Motor neuron (in vitro differentiated cells): Measurements from ENCODE around the gene DNAI4. TPM values are rescaled to one million over a fixed set of nuclear protein-coding genes. Genes with fewer than 3 reads are reported as not detected.
"Not testable (repeated sequence)": the region's sequence is repeated elsewhere in the genome, so short reads cannot be mapped to it uniquely, and the experiment has no call there.

Source experiments
- ATAC-seq, 8 experiments: fragments of 200-7000 bp; cut with Tn5 transposase; replicated peaks in 6 of 8; 2 replicates each; pipeline ENCODE4 v1.8.0; 2021; ENCODE audit warnings: mild to moderate bottlenecking in 8 of 8, moderate library complexity in 8 of 8
- H3K27ac ChIP-seq, 2 donors: fragments of 250-450 bp; sonication (Bioruptor Pico); 2 replicates each; pipeline ENCODE4 v1.9.0; 2021; ENCODE audit warnings: antibody characterized with exemption in 2 of 2, mild to moderate bottlenecking in 2 of 2, moderate library complexity in 1 of 2
- H3K4me1 ChIP-seq, 2 donors: fragments of 250-450 bp; sonication (Bioruptor Pico); replicated peaks in 1 of 2; 2 replicates each; pipeline ENCODE4 v1.6.1; 2021; ENCODE audit warnings: antibody characterized with exemption in 2 of 2, mild to moderate bottlenecking in 2 of 2, moderate library complexity in 1 of 2
- H3K4me3 ChIP-seq, 5 donors: fragments of 250-450 bp; sonication (Bioruptor Pico); 2 replicates each; pipeline ENCODE4 v1.9.0; 2021; ENCODE audit warnings: antibody characterized with exemption in 5 of 5, mild to moderate bottlenecking in 5 of 5, moderate library complexity in 4 of 5
- WGBS, 10 experiments: fragments of 450-650 bp; shearing (Covaris generic); methylation state at CpG; one replicate each; pipeline ENCODE4 v1.0.0; 2022; 5-methylcytosine and 5-hydroxymethylcytosine counted together
- in situ Hi-C, 9 experiments: fragments of 400-800 bp; cut with MboI; loops; one replicate each; pipeline ENCODE4 v1.15.0; 2021; ENCODE audit warnings: low sequenced_read_pairs in 9 of 9, low pct_unique_long_range_greater_than_20kb in 2 of 9; ENCODE audit not compliant: unreplicated experiment in 9 of 9
- total RNA-seq, 8 experiments: library from RNA; unstranded; fragments of 300-600 nt; gene quantifications; 2 replicates each; pipeline versions ENCODE4 v1.2.3 to v1.2.4, GENCODE V29; 2022

Gene DNAI4
- 10 to 100 TPM in 5 of 8 experiments, 1 to 10 TPM in 3; 3.6 to 69.8 (median 11.3) TPM for total RNA-seq

GRCh38 chr1:66924756-66925557 is at the start of gene DNAI4, which contains the start of gene MIER1:
Gene DNAI4, minus strand, starts transcription at chr1:66924856. Its CDS starts 25 bp downstream, at chr1:66924831.
Gene MIER1, plus strand, starts transcription at chr1:66924990. Its CDS starts 39 bp downstream, at chr1:66925029.
- H3K27ac ChIP-seq, result peak within 1 kb of the TSS; percentile 97
- ATAC-seq, result peak; percentile 86 to 90 (median 88)
- H3K4me1 ChIP-seq, result peaks cover 9 to 21% of the 10 kb centered on the region in 2 donors
- in situ Hi-C loops, result loop anchor here in 1 of 9 experiments (25.0 kb wide), 1 partner anchor 163 kb away; the partner anchor contains the start of gene DYNLT5
- H3K4me3 ChIP-seq, result peak within 1 kb of the TSS; percentile 65 to 81 (median 78)
- WGBS, 10 experiments, result 0% methylated on average over 1 to 34 of the region's 64 CpGs; no CpG with 5 or more reads in 2 of the 10 experiments

- ATAC-seq, result no peak
- WGBS, 10 experiments, result 59 to 100% (median 93%) methylated on average over 2 to 3 of the region's 3 CpGs
- no peak overlapping the region for H3K27ac ChIP-seq
Observed at GRCh38 chr1:66968574-66968973, 43.9 kb upstream of the DNAI4 start.

GRCh38 chr1:66966188-66966873 is 41.7 kb upstream of the DNAI4 start:
- in situ Hi-C loops, H3K27ac ChIP-seq, H3K4me1 ChIP-seq, ATAC-seq, H3K4me3 ChIP-seq: not testable (repeated sequence)
- whole genome bisulfite sequencing, 10 experiments, result 97 to 100% (median 100%) methylated on average over 1 to 4 of the region's 7 CpGs; no CpG with 5 or more reads in 6 of the 10 experiments

More at GRCh38 chr1:66968574-66968973, 43.9 kb upstream of the DNAI4 start:
- Histone ChIP-seq H3K4me3 (no peak overlapping the region), H3K4me1 (no peaks in the 10 kb centered on the region)
- in situ Hi-C loops, result no loop called here

- Histone ChIP-seq H3K4me1 (no peaks in the 10 kb centered on the region), H3K27ac (no peak overlapping the region), H3K4me3 (no peak overlapping the region)
- in situ Hi-C loops, result no loop called here
- ATAC-seq, result no peak
- 85 to 100% (median 100%) methylated on average over 1 to 3 of the region's 3 CpGs for WGBS, 10 experiments
Observed at GRCh38 chr1:66957938-66958337, 33.3 kb upstream of the DNAI4 start.

GRCh38 chr1:66954208-66954607 is 29.6 kb upstream of the DNAI4 start:
- in situ Hi-C loops, result no loop called here
- H3K4me3 ChIP-seq, result no peak overlapping the region
- no peak for ATAC-seq
- no peak overlapping the region for H3K27ac ChIP-seq
- WGBS, 10 experiments, result 44 to 100% (median 95%) methylated on average over 1 to 4 of the region's 4 CpGs
- no peaks in the 10 kb centered on the region for H3K4me1 ChIP-seq

GRCh38 chr1:66951513-66951912 is 26.9 kb upstream of the DNAI4 start:
- no peak for ATAC-seq
- Histone ChIP-seq H3K4me1 (no peaks in the 10 kb centered on the region), H3K27ac (no peak overlapping the region), H3K4me3 (no peak overlapping the region)
- 21 to 100% (median 93%) methylated on average over 1 to 6 of the region's 6 CpGs; no CpG with 5 or more reads in 1 of the 10 experiments for WGBS, 10 experiments
- in situ Hi-C loops, result no loop called here

- in situ Hi-C loops, result loop anchor here in 1 of 9 experiments (25.0 kb wide), 1 partner anchor 185 kb away; the partner anchor contains the start of gene DYNLT5
- Histone ChIP-seq H3K4me3 (no peak overlapping the region), H3K4me1 (no peaks in the 10 kb centered on the region), H3K27ac (no peak overlapping the region)
- ATAC-seq, result no peak
- 78 to 100% (median 96%) methylated on average over 1 of the region's 1 CpG for WGBS, 10 experiments
Observed at GRCh38 chr1:66947267-66947666, 22.6 kb upstream of the DNAI4 start.

GRCh38 chr1:66945316-66945715 is 20.7 kb upstream of the DNAI4 start:
- in situ Hi-C loops, result loop anchor here in 1 of 9 experiments (25.0 kb wide), 1 partner anchor 183 kb away; the partner anchor contains the start of gene DYNLT5
- Histone ChIP-seq H3K4me1 (no peaks in the 10 kb centered on the region), H3K27ac (no peak overlapping the region), H3K4me3 (no peak overlapping the region)
- 46 to 100% (median 96%) methylated on average over 1 to 3 of the region's 3 CpGs; no CpG with 5 or more reads in 2 of the 10 experiments for WGBS, 10 experiments
- no peak for ATAC-seq

- H3K4me3 ChIP-seq, result no peak overlapping the region
- ATAC-seq, result peak; percentile 31 to 100 (median 86)
- no peak overlapping the region for H3K27ac ChIP-seq
- in situ Hi-C loops, result loop anchor here in 1 of 9 experiments (25.0 kb wide), 1 partner anchor 182 kb away; the partner anchor contains the start of gene DYNLT5
- H3K4me1 ChIP-seq, result no peaks in the 10 kb centered on the region
- 68 to 100% (median 94%) methylated on average over 1 to 7 of the region's 7 CpGs for WGBS, 10 experiments
Observed at GRCh38 chr1:66944330-66945274, 19.9 kb upstream of the DNAI4 start.

- in situ Hi-C loops, result loop anchor here in 1 of 9 experiments (25.0 kb wide), 1 partner anchor 181 kb away; the partner anchor contains the start of gene DYNLT5
- no peak for ATAC-seq
Observed at GRCh38 chr1:66943361-66943969, 18.8 kb upstream of the DNAI4 start.

GRCh38 chr1:66940981-66941380 is 16.3 kb upstream of the DNAI4 start:
- Histone ChIP-seq H3K4me3 (no peak overlapping the region), H3K4me1 (no peaks in the 10 kb centered on the region), H3K27ac (no peak overlapping the region)
- in situ Hi-C loops, result loop anchor here in 1 of 9 experiments (25.0 kb wide), 1 partner anchor 179 kb away; the partner anchor contains the start of gene DYNLT5
- peak in 1 of 8 experiments; percentile 34 for ATAC-seq
- 0 to 100% (median 100%) methylated on average over 1 of the region's 1 CpG; no CpG with 5 or more reads in 3 of the 10 experiments for WGBS, 10 experiments

More at GRCh38 chr1:66943361-66943969, 18.8 kb upstream of the DNAI4 start:
- WGBS, 10 experiments, result 88 to 98% (median 96%) methylated on average over 3 to 5 of the region's 5 CpGs
- H3K4me1 ChIP-seq, result no peaks in the 10 kb centered on the region
- H3K4me3 ChIP-seq, result no peak overlapping the region
- H3K27ac ChIP-seq, result no peak overlapping the region

GRCh38 chr1:66938613-66939012 is 14.0 kb upstream of the DNAI4 start:
- Histone ChIP-seq H3K4me3 (no peak overlapping the region), H3K27ac (no peak overlapping the region), H3K4me1 (no peaks in the 10 kb centered on the region)
- no peak for ATAC-seq
- in situ Hi-C loops, result loop anchor here in 1 of 9 experiments (25.0 kb wide), 1 partner anchor 176 kb away; the partner anchor contains the start of gene DYNLT5
